Nephron (organoid): ENCODE measurements around the gene SAT1.

Experiments
- H3K27ac Mint-ChIP-seq, 3 experiments: 2 replicates each; pipeline ENCODE4 v1.8.0; 2020; ENCODE audit warnings: mixed read lengths in 3 of 3, mild to moderate bottlenecking in 2 of 3, moderate library complexity in 1 of 3
- H3K27me3 Mint-ChIP-seq: 2 replicates; pipeline ENCODE4 v1.8.0; 2021; ENCODE audit warnings: low read depth, mild to moderate bottlenecking, moderate library complexity, mixed read lengths
- H3K36me3 Mint-ChIP-seq: 2 replicates; pipeline ENCODE4 v1.8.0; 2020; ENCODE audit warnings: low read depth, mixed read lengths
- H3K4me1 Mint-ChIP-seq: 2 replicates; pipeline ENCODE4 v1.8.0; 2020; ENCODE audit warnings: mixed read lengths
- H3K4me3 Mint-ChIP-seq, 3 experiments: 2 replicates each; pipeline ENCODE4 v1.8.0; 2020; ENCODE audit warnings: mild to moderate bottlenecking in 3 of 3, mixed read lengths in 3 of 3, moderate library complexity in 2 of 3
- H3K9me3 Mint-ChIP-seq: 2 replicates; pipeline ENCODE4 v1.8.0; 2020; ENCODE audit warnings: mixed read lengths
- CTCF ChIP-seq, 3 experiments: fragments of 200-600 bp; sonication (generic); IDR thresholded peaks; one replicate each; pipeline ENCODE4 v1.5.0; 2021; ENCODE audit warnings: antibody characterized with exemption in 3 of 3; ENCODE audit not compliant: unreplicated experiment in 3 of 3

The SAT1 gene

GRCh38 chrX:23788521-23788920 lies 5.5 kb downstream of the SAT1 start:
- no peak for TF ChIP-seq CTCF (IDR thresholded peaks at IDR 0.05; ENCODE audit: unreplicated experiment in 3 of 3)

DNA sequence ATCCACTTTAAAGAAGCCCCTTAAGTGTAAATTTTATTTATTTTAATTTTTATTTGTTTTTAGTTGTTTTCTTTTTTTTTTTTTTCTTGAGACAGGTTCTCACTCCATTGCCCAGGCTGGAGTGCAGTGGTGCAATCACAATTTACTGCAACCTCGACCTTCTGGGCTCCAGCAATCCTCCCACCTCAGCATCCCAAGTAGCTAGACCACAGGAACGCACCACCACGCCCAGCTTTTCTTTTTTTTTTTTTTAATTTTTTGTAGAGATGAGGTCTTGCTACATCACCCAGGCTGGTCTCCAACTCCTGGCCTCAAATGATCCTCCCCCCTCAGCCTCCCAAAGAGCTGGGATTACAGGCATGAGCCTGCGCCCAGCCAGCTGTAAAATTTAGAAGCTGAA lies 6.0 kb downstream of the SAT1 start:
- no peak for TF ChIP-seq CTCF (IDR thresholded peaks at IDR 0.05; ENCODE audit: unreplicated experiment in 3 of 3)

More at GRCh38 chrX:23788521-23788920, 5.5 kb downstream of the SAT1 start:
- peaks cover 41% of the 10 kb centered on the region for H3K4me1 Mint-ChIP-seq
- no peaks in the 10 kb centered on the region for H3K9me3 Mint-ChIP-seq
- H3K36me3 Mint-ChIP-seq = peaks cover 28% of the 10 kb centered on the region
- H3K4me3 Mint-ChIP-seq = no peak overlapping the region
- no peaks in the 10 kb centered on the region for H3K27me3 Mint-ChIP-seq
- H3K27ac Mint-ChIP-seq = peak overlapping the region; percentile 51 to 85 (median 71)

GRCh38 chrX:23789386-23790154 lies 6.6 kb downstream of the SAT1 start:
- no peaks in the 10 kb centered on the region for H3K27me3 Mint-ChIP-seq
- H3K4me1 Mint-ChIP-seq = peaks cover 31% of the 10 kb centered on the region
- no peaks in the 10 kb centered on the region for H3K9me3 Mint-ChIP-seq
- TF ChIP-seq CTCF (IDR thresholded peaks at IDR 0.05; ENCODE audit: unreplicated experiment in 3 of 3) = no peak
- peaks cover 18% of the 10 kb centered on the region for H3K36me3 Mint-ChIP-seq
- peak overlapping the region in 1 of 3 experiments; percentile 6 for H3K4me3 Mint-ChIP-seq
- H3K27ac Mint-ChIP-seq = peak overlapping the region; percentile 76 to 91 (median 84)

More for the DNA sequence above, 6.0 kb downstream of the SAT1 start:
- Mint-ChIP-seq H3K9me3 (no peaks in the 10 kb centered on the region), H3K4me1 (peaks cover 38% of the 10 kb centered on the region), H3K27me3 (no peaks in the 10 kb centered on the region), H3K27ac (peak overlapping the region in 2 of 3 experiments; percentile 51 to 85), H3K4me3 (no peak overlapping the region), H3K36me3 (peaks cover 25% of the 10 kb centered on the region)

DNA sequence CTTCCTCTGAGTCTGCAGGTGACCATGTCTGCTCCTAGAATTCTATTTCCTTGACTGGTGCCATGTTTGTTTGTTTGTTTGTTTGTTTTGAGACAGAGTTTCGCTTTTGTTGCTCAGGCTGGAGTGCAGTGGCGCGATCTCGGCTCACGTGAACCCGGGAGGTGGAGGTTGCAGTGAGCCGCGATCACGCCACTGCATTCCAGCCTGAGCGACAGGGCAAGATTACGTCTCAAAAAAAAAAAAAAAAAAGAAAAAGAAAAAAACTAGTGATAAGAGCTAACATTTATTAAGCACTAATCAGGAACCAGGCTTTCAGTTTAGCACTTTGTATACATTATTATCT lies 7.2 kb downstream of the SAT1 start:
- no peak for TF ChIP-seq CTCF (IDR thresholded peaks at IDR 0.05; ENCODE audit: unreplicated experiment in 3 of 3)
- Mint-ChIP-seq H3K4me3 (no peak overlapping the region), H3K27me3 (no peaks in the 10 kb centered on the region), H3K4me1 (peaks cover 30% of the 10 kb centered on the region), H3K9me3 (no peaks in the 10 kb centered on the region), H3K27ac (peak overlapping the region; percentile 76 to 91 (median 84)), H3K36me3 (peaks cover 13% of the 10 kb centered on the region)

GRCh38 chrX:23792861-23793553 lies 10.0 kb downstream of the SAT1 start:
- no peaks in the 10 kb centered on the region for H3K27me3 Mint-ChIP-seq
- no peak overlapping the region for H3K4me3 Mint-ChIP-seq
- peaks cover 39% of the 10 kb centered on the region for H3K4me1 Mint-ChIP-seq
- H3K36me3 Mint-ChIP-seq = no peaks in the 10 kb centered on the region
- no peaks in the 10 kb centered on the region for H3K9me3 Mint-ChIP-seq
- TF ChIP-seq CTCF (IDR thresholded peaks at IDR 0.05; ENCODE audit: unreplicated experiment in 3 of 3) = no peak
- H3K27ac Mint-ChIP-seq = peak overlapping the region; percentile 61 to 83 (median 75)
